Esophagus squamous epithelium (tissue), 4 donors: Measurements from ENCODE around the gene ENOSF1.

Source experiments
- CTCF ChIP-seq, 6 experiments: fragments of 450-650 bp in 4 of 6; fragments of 200-600 bp in 2 of 6; sonication (generic) in 2 of 6; IDR thresholded peaks; one replicate each; pipeline ENCODE4 v1.5.1; 2016 to 2019; ENCODE audit warnings: antibody characterized with exemption in 6 of 6, mild to moderate bottlenecking in 4 of 6, moderate library complexity in 4 of 6
- POLR2A ChIP-seq, 4 donors: fragments of 450-650 bp; IDR thresholded peaks; one replicate each; pipeline ENCODE4 v1.6.1; 2017; ENCODE audit warnings: antibody characterized with exemption in 4 of 4, mild to moderate bottlenecking in 4 of 4, moderate library complexity in 3 of 4

GRCh38 chr18:744832-745597, 32.6 kb upstream of the ENOSF1 start:
- no peak for TF ChIP-seq CTCF (IDR thresholded peaks at IDR 0.05)
- TF ChIP-seq POLR2A (IDR thresholded peaks at IDR 0.05), result no peak
